GM10847 (cell line): Measurements from ENCODE around the gene SLC25A42.

Experiments
- POLR2A ChIP-seq: IDR thresholded peaks from 2 replicates; pipeline ENCODE4 v1.6.1; 2011; ENCODE audit not compliant: insufficient read length; ENCODE audit errors: extremely low read depth

The SLC25A42 gene

GRCh38 chr19:19107654-19108053 lies 43.9 kb downstream of the SLC25A42 start:
- TF ChIP-seq POLR2A, result no peak

GRCh38 chr19:19109601-19110000 lies 45.8 kb downstream of the SLC25A42 start:
- TF ChIP-seq POLR2A, result no peak

GRCh38 chr19:19110410-19111135 lies 46.8 kb downstream of the SLC25A42 start:
- no peak for TF ChIP-seq POLR2A

GRCh38 chr19:19111136-19111835 lies 47.5 kb downstream of the SLC25A42 start:
- TF ChIP-seq POLR2A, result no peak

GRCh38 chr19:19111967-19112580 lies 48.3 kb downstream of the SLC25A42 start:
- TF ChIP-seq POLR2A, result no peak

- no peak for TF ChIP-seq POLR2A
Measured at GRCh38 chr19:19113040-19113626, 49.3 kb downstream of the SLC25A42 start.

GRCh38 chr19:19115954-19116353 lies 52.2 kb downstream of the SLC25A42 start:
- TF ChIP-seq POLR2A, result no peak

- TF ChIP-seq POLR2A, result no peak
Measured at GRCh38 chr19:19119325-19120237, 55.8 kb downstream of the SLC25A42 start.

GRCh38 chr19:19120308-19121231 lies 56.8 kb downstream of the SLC25A42 start:
- no peak for TF ChIP-seq POLR2A

GRCh38 chr19:19121371-19121770 lies 57.6 kb downstream of the SLC25A42 start:
- no peak for TF ChIP-seq POLR2A

- TF ChIP-seq POLR2A, result no peak
Measured at GRCh38 chr19:19122902-19123301, 59.1 kb downstream of the SLC25A42 start.

- TF ChIP-seq POLR2A, result no peak
Measured at GRCh38 chr19:19123386-19123785, 59.6 kb downstream of the SLC25A42 start.

- TF ChIP-seq POLR2A, result no peak
Measured at GRCh38 chr19:19126102-19126501, 62.3 kb downstream of the SLC25A42 start.

- no peak for TF ChIP-seq POLR2A
Measured at GRCh38 chr19:19131989-19132388, 68.2 kb downstream of the SLC25A42 start.
